HCT116 (cell line): ENCODE results near the gene RGS18. TPM values are rescaled to one million over a fixed set of nuclear protein-coding genes. Genes with fewer than 3 reads are reported as not detected.

Source experiments
- ATAC-seq: fragments of 200-7000 bp; cut with Tn5 transposase; 2 replicates; pipeline ENCODE4 v1.9.1; 2020; ENCODE audit warnings: mild to moderate bottlenecking, moderate library complexity
- BruUV-seq: library from RNA; stranded (reverse); fragments of 400-500 nt; replicated peaks from 2 replicates; lab custom pipeline; 2021; lab: Mats Ljungman, UMichigan
- CTCF ChIA-PET: fragments of 300-600 bp; sonication (Branson Sonifier 250); formaldehyde crosslinking; loops from one replicate; lab custom pipeline; 2021; ENCODE audit warnings: antibody characterized with exemption; lab: Charles Lee
- POLR2A ChIA-PET: fragments of 300-600, 350-600 bp; sonication (Branson Sonifier 250); formaldehyde crosslinking; loops from one replicate; lab custom pipeline; 2021; ENCODE audit warnings: antibody characterized with exemption; lab: Charles Lee
- RAD21 ChIA-PET, 2 experiments: fragments of 300-600 bp; sonication (Branson Sonifier 250); formaldehyde crosslinking; loops; one replicate each; lab custom pipeline; 2023; ENCODE audit warnings: low total read pairs in 2 of 2; ENCODE audit not compliant: uncharacterized antibody in 2 of 2, unreplicated experiment in 2 of 2, low non-redundant PET in 1 of 2; lab: Charles Lee
- DNase-seq: peaks from one replicate; pipeline ENCODE4 v3.0.0-alpha.2; 2010; ENCODE audit warnings: low read depth, low spot score
- H2AFZ ChIP-seq: fragments of 200-600 bp; shearing (Covaris generic), sonication (generic); 2 replicates; pipeline ENCODE4 v1.6.1; 2017; ENCODE audit warnings: low read depth, mixed run types, mixed read lengths, antibody characterized with exemption, low read length; ENCODE audit not compliant: poor library complexity, severe bottlenecking
- H3K27ac ChIP-seq: 2 replicates; pipeline ENCODE4 v1.5.1; 2012; ENCODE audit warnings: low read depth, low read length
- H3K27me3 ChIP-seq: fragments of 200-600 bp; sonication (generic); 2 replicates; pipeline ENCODE4 v1.6.1; 2016; ENCODE audit warnings: mixed run types, low read length, mixed read lengths; ENCODE audit not compliant: insufficient read depth
- H3K36me3 ChIP-seq, 2 experiments: fragments of 200-500 bp in 1 of 2; fragments of 200-600 bp in 1 of 2; sonication (Bioruptor generic) in 1 of 2; sonication (generic) in 1 of 2; 2 replicates each; pipeline versions ENCODE4 v1.5.1 to v1.6.1; 2014 to 2016; ENCODE audit warnings: low read length in 2 of 2, inconsistent platforms in 1 of 2, mixed read lengths in 1 of 2, mixed run types in 1 of 2; ENCODE audit not compliant: insufficient read depth in 2 of 2, control insufficient read depth in 1 of 2
- H3K4me1 ChIP-seq, 2 experiments: fragments of 200-600 bp in 1 of 2; sonication (generic) in 1 of 2; 2 replicates each; pipeline versions ENCODE4 v1.5.1 to v1.6.1; 2012 to 2017; ENCODE audit warnings: low read length in 2 of 2, inconsistent platforms in 1 of 2, mild to moderate bottlenecking in 1 of 2, mixed read lengths in 1 of 2, mixed run types in 1 of 2, moderate library complexity in 1 of 2; ENCODE audit not compliant: insufficient read depth in 2 of 2, control insufficient read depth in 1 of 2
- H3K4me2 ChIP-seq: fragments of 200-600 bp; sonication (generic); 2 replicates; pipeline ENCODE4 v1.6.1; 2017; ENCODE audit warnings: mixed run types, low read length, mixed read lengths
- H3K4me3 ChIP-seq, 2 experiments: fragments of 200-600 bp in 1 of 2; sonication (generic) in 1 of 2; replicated peaks in 1 of 2; 2 replicates each; pipeline ENCODE4 v1.5.1; 2011 to 2016; ENCODE audit warnings: low read length in 2 of 2, control low read depth in 1 of 2, low read depth in 1 of 2, mild to moderate bottlenecking in 1 of 2, mixed read lengths in 1 of 2, mixed run types in 1 of 2
- H3K79me2 ChIP-seq: fragments of 200-600 bp; sonication (generic); 2 replicates; pipeline ENCODE4 v1.6.1; 2017; ENCODE audit warnings: mild to moderate bottlenecking, mixed run types, low read length, moderate library complexity, mixed read lengths; ENCODE audit not compliant: insufficient read depth
- H3K9ac ChIP-seq: fragments of 200-600 bp; sonication (generic); 2 replicates; pipeline ENCODE4 v1.6.1; 2016; ENCODE audit warnings: low read length, mixed read lengths
- H3K9me2 ChIP-seq: fragments of 200-600 bp; sonication (generic), shearing (Covaris generic); 2 replicates; pipeline ENCODE4 v1.6.1; 2017; ENCODE audit warnings: mixed run types, mild to moderate bottlenecking, moderate library complexity; ENCODE audit not compliant: insufficient read depth
- H3K9me3 ChIP-seq, 2 experiments: fragments of 200-500 bp in 1 of 2; fragments of 200-600 bp in 1 of 2; sonication (Bioruptor generic) in 1 of 2; sonication (generic) in 1 of 2; 2 replicates each; pipeline ENCODE4 v1.6.1; 2014 to 2017; ENCODE audit warnings: low read length in 2 of 2, mixed read lengths in 2 of 2, inconsistent platforms in 1 of 2, low read depth in 1 of 2, mild to moderate bottlenecking in 1 of 2, mixed run types in 1 of 2, moderate library complexity in 1 of 2; ENCODE audit not compliant: control insufficient read depth in 1 of 2, insufficient read depth in 1 of 2
- H4K20me1 ChIP-seq: fragments of 200-600 bp; sonication (generic), shearing (Covaris generic); 2 replicates; pipeline ENCODE4 v1.6.1; 2017; ENCODE audit warnings: mixed run types, mild to moderate bottlenecking, moderate library complexity; ENCODE audit not compliant: insufficient read depth
- CEBPB ChIP-seq: IDR thresholded peaks from 2 replicates; pipeline ENCODE4 v1.6.1; 2012; ENCODE audit warnings: low read depth
- EGR1 ChIP-seq: IDR thresholded peaks from 2 replicates; pipeline ENCODE4 v1.6.1; 2012; ENCODE audit warnings: low read depth
- EZH2 ChIP-seq: fragments of 200-600 bp; sonication (generic); IDR thresholded peaks from 2 replicates; pipeline ENCODE4 v1.6.1; 2017; ENCODE audit warnings: antibody characterized with exemption, mixed run types
- EZH2phosphoT487 ChIP-seq: fragments of 200-600 bp; IDR thresholded peaks from 2 replicates; pipeline ENCODE4 v1.6.1; 2018; ENCODE audit warnings: antibody characterized with exemption, borderline replicate concordance
- FOSL1 ChIP-seq: IDR thresholded peaks from 2 replicates; pipeline ENCODE4 v1.6.1; 2012; ENCODE audit warnings: low read depth
- JUND ChIP-seq: IDR thresholded peaks from 2 replicates; pipeline ENCODE4 v1.6.1; 2012
- TCF7L2 ChIP-seq: IDR thresholded peaks from 2 replicates; pipeline ENCODE4 v1.7.0; 2011; ENCODE audit warnings: borderline replicate concordance, inconsistent platforms; ENCODE audit not compliant: insufficient read depth, insufficient read length; ENCODE audit errors: extremely low read depth
- ZNF274 ChIP-seq: fragments of 200-500 bp; sonication (Bioruptor generic); IDR thresholded peaks from 2 replicates; pipeline ENCODE4 v1.6.1; 2014; ENCODE audit warnings: mild to moderate bottlenecking, low read depth, low read length, inconsistent platforms
- intact Hi-C: fragments of 100-400 bp; cut with micrococcal nuclease; formaldehyde crosslinking; loops from 2 replicates; pipeline ENCODE4 v1.10.0; 2022
- total RNA-seq: library from RNA; stranded (reverse); gene quantifications from one replicate; pipeline ENCODE4 v1.2.1, GENCODE V29; 2021; ENCODE audit not compliant: unreplicated experiment
- TF ChIP-seq, protein P1 (sequence below), 3 experiments: fragments of 200-600 bp in 1 of 3; sonication (generic) in 1 of 3; IDR thresholded peaks in 2 of 3; conservative IDR thresholded peaks in 1 of 3; 2 replicates each; pipeline ENCODE4 v1.5.1; 2012 to 2017; ENCODE audit warnings: low read depth in 2 of 3, low read length in 2 of 3, antibody characterized with exemption in 1 of 3, borderline replicate concordance in 1 of 3, control low read depth in 1 of 3, mild to moderate bottlenecking in 1 of 3, mixed read lengths in 1 of 3, mixed run types in 1 of 3, moderate library complexity in 1 of 3; ENCODE audit not compliant: insufficient read depth in 1 of 3
- TF ChIP-seq, protein P2 (sequence below): IDR thresholded peaks from 2 replicates; pipeline ENCODE4 v1.6.1; 2012; ENCODE audit warnings: low read depth

RGS18 gene
- total RNA-seq, 1 experiment from 2014 or later = not detected

DNA sequence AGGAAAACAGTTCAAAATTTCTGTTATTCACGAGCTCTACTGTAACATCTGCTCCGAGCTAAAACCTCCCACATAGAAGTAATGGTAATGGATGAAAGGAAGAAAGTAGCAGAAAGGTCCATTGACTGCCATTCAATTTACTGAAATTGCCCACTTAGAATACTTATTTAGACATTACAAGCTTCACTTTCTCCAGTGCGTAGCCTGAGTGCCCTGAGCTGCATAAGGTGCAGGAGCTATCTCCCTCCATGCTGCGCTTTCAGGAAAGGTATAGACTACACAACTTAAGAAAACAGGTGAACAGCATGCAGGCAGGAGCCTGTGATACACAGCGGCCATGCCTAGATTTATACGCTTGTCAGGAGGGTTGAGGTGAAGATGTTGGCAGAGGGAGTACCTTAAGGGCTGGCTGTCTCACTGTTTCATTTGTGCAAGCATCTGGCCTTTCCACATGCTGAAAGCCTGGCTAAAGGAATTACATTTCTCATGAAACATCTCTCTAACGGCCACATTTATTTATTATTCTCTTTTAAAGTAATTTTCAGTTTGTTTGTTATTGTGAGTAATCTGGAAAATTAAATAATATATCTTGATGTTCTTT lies 74.7 kb downstream of the RGS18 start:
- no peaks in the 10 kb centered on the region for H3K9me2 ChIP-seq
- H2AFZ ChIP-seq = no peak overlapping the region
- H3K4me3 ChIP-seq = no peak overlapping the region
- H3K9me3 ChIP-seq = no peaks in the 10 kb centered on the region
- H3K79me2 ChIP-seq = no peaks in the 10 kb centered on the region
- no peak overlapping the region for H3K9ac ChIP-seq
- no peak overlapping the region for H3K4me2 ChIP-seq
- TF ChIP-seq, protein P1, sequence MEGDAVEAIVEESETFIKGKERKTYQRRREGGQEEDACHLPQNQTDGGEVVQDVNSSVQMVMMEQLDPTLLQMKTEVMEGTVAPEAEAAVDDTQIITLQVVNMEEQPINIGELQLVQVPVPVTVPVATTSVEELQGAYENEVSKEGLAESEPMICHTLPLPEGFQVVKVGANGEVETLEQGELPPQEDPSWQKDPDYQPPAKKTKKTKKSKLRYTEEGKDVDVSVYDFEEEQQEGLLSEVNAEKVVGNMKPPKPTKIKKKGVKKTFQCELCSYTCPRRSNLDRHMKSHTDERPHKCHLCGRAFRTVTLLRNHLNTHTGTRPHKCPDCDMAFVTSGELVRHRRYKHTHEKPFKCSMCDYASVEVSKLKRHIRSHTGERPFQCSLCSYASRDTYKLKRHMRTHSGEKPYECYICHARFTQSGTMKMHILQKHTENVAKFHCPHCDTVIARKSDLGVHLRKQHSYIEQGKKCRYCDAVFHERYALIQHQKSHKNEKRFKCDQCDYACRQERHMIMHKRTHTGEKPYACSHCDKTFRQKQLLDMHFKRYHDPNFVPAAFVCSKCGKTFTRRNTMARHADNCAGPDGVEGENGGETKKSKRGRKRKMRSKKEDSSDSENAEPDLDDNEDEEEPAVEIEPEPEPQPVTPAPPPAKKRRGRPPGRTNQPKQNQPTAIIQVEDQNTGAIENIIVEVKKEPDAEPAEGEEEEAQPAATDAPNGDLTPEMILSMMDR (IDR thresholded peaks at IDR 0.05 in 2 of 3, conservative IDR thresholded peaks at IDR 0.05 in 1 of 3; ENCODE audit: borderline replicate concordance in 1 of 3, insufficient read depth in 1 of 3, low read depth in 2 of 3, low read length in 2 of 3) = no peak
- TF ChIP-seq CEBPB = no peak
- H4K20me1 ChIP-seq = no peaks in the 10 kb centered on the region
- no peaks in the 10 kb centered on the region for H3K27me3 ChIP-seq
- DNase-seq (no peak), ATAC-seq (no peak)
- ChIA-PET RAD21 (no interaction called here), POLR2A (no interaction called here), CTCF (no interaction called here)
- no TSS peak for BruUV-seq
- no peak overlapping the region for H3K27ac ChIP-seq
- no peaks in the 10 kb centered on the region for H3K36me3 ChIP-seq
- intact Hi-C loops = no loop called here
- H3K4me1 ChIP-seq = no peaks in the 10 kb centered on the region

DNA sequence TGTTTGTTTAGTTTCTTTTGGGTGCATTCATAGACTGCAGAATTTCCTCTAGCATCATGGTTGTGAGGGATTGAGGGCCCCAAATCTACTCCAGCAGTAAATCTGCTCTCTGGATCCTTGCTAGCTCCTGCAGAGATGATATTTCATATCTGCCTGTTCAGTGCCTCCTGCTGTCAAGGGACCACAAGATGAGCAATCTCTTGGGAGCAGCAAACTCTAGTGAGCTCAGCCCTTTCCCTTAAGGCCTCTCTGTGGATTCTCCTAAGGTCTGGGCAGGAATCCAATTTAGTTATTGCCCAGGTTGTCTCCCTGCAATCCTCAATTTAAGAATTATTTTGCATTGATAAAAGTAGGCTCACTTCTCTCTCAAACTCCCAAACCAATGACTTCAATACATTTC lies 76.9 kb downstream of the RGS18 start:
- no peaks in the 10 kb centered on the region for H4K20me1 ChIP-seq
- H3K4me2 ChIP-seq = no peak overlapping the region
- no peak for ATAC-seq
- H3K4me1 ChIP-seq = no peaks in the 10 kb centered on the region
- no peaks in the 10 kb centered on the region for H3K36me3 ChIP-seq
- H3K79me2 ChIP-seq = no peaks in the 10 kb centered on the region
- TF ChIP-seq TCF7L2 (no peak), JUND (no peak), EGR1 (no peak), ZNF274 (no peak), FOSL1 (no peak), EZH2 (no peak), EZH2phosphoT487 (no peak)
- TF ChIP-seq, protein P1 (IDR thresholded peaks at IDR 0.05 in 2 of 3, conservative IDR thresholded peaks at IDR 0.05 in 1 of 3; ENCODE audit: borderline replicate concordance in 1 of 3, insufficient read depth in 1 of 3, low read depth in 2 of 3, low read length in 2 of 3) = no peak
- TF ChIP-seq, protein P2, sequence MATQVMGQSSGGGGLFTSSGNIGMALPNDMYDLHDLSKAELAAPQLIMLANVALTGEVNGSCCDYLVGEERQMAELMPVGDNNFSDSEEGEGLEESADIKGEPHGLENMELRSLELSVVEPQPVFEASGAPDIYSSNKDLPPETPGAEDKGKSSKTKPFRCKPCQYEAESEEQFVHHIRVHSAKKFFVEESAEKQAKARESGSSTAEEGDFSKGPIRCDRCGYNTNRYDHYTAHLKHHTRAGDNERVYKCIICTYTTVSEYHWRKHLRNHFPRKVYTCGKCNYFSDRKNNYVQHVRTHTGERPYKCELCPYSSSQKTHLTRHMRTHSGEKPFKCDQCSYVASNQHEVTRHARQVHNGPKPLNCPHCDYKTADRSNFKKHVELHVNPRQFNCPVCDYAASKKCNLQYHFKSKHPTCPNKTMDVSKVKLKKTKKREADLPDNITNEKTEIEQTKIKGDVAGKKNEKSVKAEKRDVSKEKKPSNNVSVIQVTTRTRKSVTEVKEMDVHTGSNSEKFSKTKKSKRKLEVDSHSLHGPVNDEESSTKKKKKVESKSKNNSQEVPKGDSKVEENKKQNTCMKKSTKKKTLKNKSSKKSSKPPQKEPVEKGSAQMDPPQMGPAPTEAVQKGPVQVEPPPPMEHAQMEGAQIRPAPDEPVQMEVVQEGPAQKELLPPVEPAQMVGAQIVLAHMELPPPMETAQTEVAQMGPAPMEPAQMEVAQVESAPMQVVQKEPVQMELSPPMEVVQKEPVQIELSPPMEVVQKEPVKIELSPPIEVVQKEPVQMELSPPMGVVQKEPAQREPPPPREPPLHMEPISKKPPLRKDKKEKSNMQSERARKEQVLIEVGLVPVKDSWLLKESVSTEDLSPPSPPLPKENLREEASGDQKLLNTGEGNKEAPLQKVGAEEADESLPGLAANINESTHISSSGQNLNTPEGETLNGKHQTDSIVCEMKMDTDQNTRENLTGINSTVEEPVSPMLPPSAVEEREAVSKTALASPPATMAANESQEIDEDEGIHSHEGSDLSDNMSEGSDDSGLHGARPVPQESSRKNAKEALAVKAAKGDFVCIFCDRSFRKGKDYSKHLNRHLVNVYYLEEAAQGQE = no peak
- TF ChIP-seq, all 23 proteins: peak for 0
- intact Hi-C loops = no loop called here
- H3K27ac ChIP-seq = no peak overlapping the region
- no peak for DNase-seq
- ChIA-PET POLR2A (no interaction called here), CTCF (no interaction called here), RAD21 (no interaction called here)
- no TSS peak for BruUV-seq
- no peaks in the 10 kb centered on the region for H3K9me2 ChIP-seq
- H2AFZ ChIP-seq = no peak overlapping the region
- no peaks in the 10 kb centered on the region for H3K9me3 ChIP-seq
- H3K4me3 ChIP-seq = no peak overlapping the region
- no peak overlapping the region for H3K9ac ChIP-seq
- no peaks in the 10 kb centered on the region for H3K27me3 ChIP-seq
